Gastroesophageal sphincter (tissue), 3 donors: ENCODE results near the gene SLC15A3.

Source experiments
- CTCF ChIP-seq, 4 experiments: fragments of 200-600 bp in 2 of 4; fragments of 450-650 bp in 2 of 4; sonication (generic) in 1 of 4; IDR thresholded peaks; one replicate each; pipeline ENCODE4 v1.5.1; 2017 to 2019; ENCODE audit warnings: antibody characterized with exemption in 4 of 4, mild to moderate bottlenecking in 2 of 4, moderate library complexity in 2 of 4
- EP300 ChIP-seq: sonication (generic); formaldehyde crosslinking; IDR thresholded peaks from one replicate; pipeline ENCODE4 v1.6.1; 2017; ENCODE audit warnings: antibody characterized with exemption, mild to moderate bottlenecking
- POLR2A ChIP-seq, 2 donors: fragments of 450-650 bp; IDR thresholded peaks; one replicate each; pipeline ENCODE4 v1.6.1; 2017; ENCODE audit warnings: antibody characterized with exemption in 2 of 2, mild to moderate bottlenecking in 2 of 2, moderate library complexity in 1 of 2
- POLR2AphosphoS5 ChIP-seq: sonication (generic); formaldehyde crosslinking; IDR thresholded peaks from one replicate; pipeline ENCODE4 v1.6.1; 2017; ENCODE audit warnings: antibody characterized with exemption

GRCh38 chr11:60944490-60945294 is 7.3 kb downstream of the SLC15A3 start:
- TF ChIP-seq CTCF (IDR thresholded peaks at IDR 0.05): no peak
- TF ChIP-seq POLR2AphosphoS5: no peak
- TF ChIP-seq POLR2A (IDR thresholded peaks at IDR 0.05): no peak
- no peak for TF ChIP-seq EP300
